ENCODE results near the gene ENDOV.
A peak's percentile ranks its signal among the peaks of the same experiment; 100 is the strongest.

The ENDOV gene

GRCh38 chr17:80432350-80432955, 17.5 kb downstream of the ENDOV start:
- no peak for DNase-seq

GRCh38 chr17:80432961-80433550, 18.1 kb downstream of the ENDOV start:
- peak; percentile 36 for DNase-seq

- DNase-seq: no peak
Observed at GRCh38 chr17:80433916-80434666, 19.1 kb downstream of the ENDOV start.

GRCh38 chr17:80437532-80437931, 22.6 kb downstream of the ENDOV start:
- no peak for DNase-seq

GRCh38 chr17:80438806-80439205, 23.8 kb downstream of the ENDOV start:
- no peak for DNase-seq

GRCh38 chr17:80439499-80439898, 24.5 kb downstream of the ENDOV start:
- DNase-seq: peak; percentile 54

- no peak for DNase-seq
Observed at GRCh38 chr17:80441133-80441578, 26.2 kb downstream of the ENDOV start.

- DNase-seq: peak; percentile 65
Observed at GRCh38 chr17:80441598-80442322, 26.8 kb downstream of the ENDOV start.

- DNase-seq: no peak
Observed at GRCh38 chr17:80442323-80442659, 27.3 kb downstream of the ENDOV start.

- DNase-seq: no peak
Observed at GRCh38 chr17:80442764-80443163, 27.8 kb downstream of the ENDOV start.

GRCh38 chr17:80443498-80443897, 28.5 kb downstream of the ENDOV start:
- peak; percentile 48 for DNase-seq

GRCh38 chr17:80443916-80444643, 29.1 kb downstream of the ENDOV start:
- DNase-seq: peak; percentile 98

GRCh38 chr17:80444644-80444979, 29.6 kb downstream of the ENDOV start:
- no peak for DNase-seq

- DNase-seq: peak; percentile 74
Observed at GRCh38 chr17:80445007-80445725, 30.2 kb downstream of the ENDOV start.

- DNase-seq: peak; percentile 51
Observed at GRCh38 chr17:80445726-80446110, 30.8 kb downstream of the ENDOV start.

- no peak for DNase-seq
Observed at GRCh38 chr17:80446645-80447405, 31.9 kb downstream of the ENDOV start.

GRCh38 chr17:80447790-80448189, 32.8 kb downstream of the ENDOV start:
- DNase-seq: no peak

- no peak for DNase-seq
Observed at GRCh38 chr17:80449194-80449929, 34.4 kb downstream of the ENDOV start.

GRCh38 chr17:80449930-80450576, 35.1 kb downstream of the ENDOV start:
- DNase-seq: no peak

GRCh38 chr17:80451104-80451775, 36.3 kb downstream of the ENDOV start:
- no peak for DNase-seq

Data from NCI-H69 (cell line).